VCaP (cell line): ENCODE measurements around the gene POR.

Experiments used
- H3K27ac ChIP-seq: fragments of 450-650 bp; 2 replicates; pipeline ENCODE4 v1.5.1; 2017
- CTCF ChIP-seq: fragments of 450-650 bp; conservative IDR thresholded peaks from 2 replicates; pipeline ENCODE4 v1.5.1; 2017; ENCODE audit warnings: mild to moderate bottlenecking, moderate library complexity

The POR gene

GRCh38 chr7:75988568-75989499 is 73.9 kb downstream of the POR start:
- no peak for TF ChIP-seq CTCF
- no peak overlapping the region for H3K27ac ChIP-seq

GRCh38 chr7:75989500-75990388 is 74.8 kb downstream of the POR start:
- no peak for TF ChIP-seq CTCF
- H3K27ac ChIP-seq = no peak overlapping the region

GRCh38 chr7:75991531-75992082 is 76.7 kb downstream of the POR start:
- no peak overlapping the region for H3K27ac ChIP-seq
- TF ChIP-seq CTCF = no peak

GRCh38 chr7:75992083-75992755 is 77.3 kb downstream of the POR start:
- no peak overlapping the region for H3K27ac ChIP-seq
- no peak for TF ChIP-seq CTCF

DNA sequence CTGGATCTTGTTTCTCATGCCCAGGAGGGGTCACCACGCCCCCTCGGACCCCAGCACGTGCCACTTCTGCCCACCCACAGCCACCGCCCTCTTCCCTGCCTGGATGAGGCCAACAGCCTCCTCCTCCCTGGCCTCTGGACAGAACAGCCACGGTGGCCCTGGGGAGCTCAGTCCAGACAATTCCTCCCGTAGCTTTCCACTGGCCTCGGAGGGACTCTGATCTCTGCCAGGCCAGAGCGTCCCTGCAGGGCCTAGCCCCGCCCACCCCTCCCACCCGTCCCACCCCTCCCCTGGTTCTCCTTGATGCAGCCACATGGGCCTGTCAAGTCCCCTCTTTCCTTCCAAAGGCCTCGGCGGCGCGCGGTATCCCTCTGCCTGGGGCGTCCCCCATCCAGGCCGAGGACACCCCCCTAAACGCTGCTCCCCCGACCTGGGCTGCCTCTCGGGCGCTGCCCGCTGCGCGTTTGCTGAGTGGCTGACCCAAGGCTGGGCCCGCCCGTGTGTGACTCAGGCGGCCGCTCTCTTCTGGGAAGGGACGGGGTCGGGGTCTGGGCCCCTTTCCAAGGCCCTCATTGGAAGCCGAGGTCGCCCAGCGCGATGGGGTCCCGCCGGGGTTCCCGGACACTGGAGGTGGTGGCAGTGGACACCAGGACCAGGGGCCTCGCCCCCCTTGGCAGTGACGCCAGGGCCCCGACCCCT is 78.9 kb downstream of the POR start:
- TF ChIP-seq CTCF = no peak
- peak overlapping the region; percentile 84 for H3K27ac ChIP-seq

DNA sequence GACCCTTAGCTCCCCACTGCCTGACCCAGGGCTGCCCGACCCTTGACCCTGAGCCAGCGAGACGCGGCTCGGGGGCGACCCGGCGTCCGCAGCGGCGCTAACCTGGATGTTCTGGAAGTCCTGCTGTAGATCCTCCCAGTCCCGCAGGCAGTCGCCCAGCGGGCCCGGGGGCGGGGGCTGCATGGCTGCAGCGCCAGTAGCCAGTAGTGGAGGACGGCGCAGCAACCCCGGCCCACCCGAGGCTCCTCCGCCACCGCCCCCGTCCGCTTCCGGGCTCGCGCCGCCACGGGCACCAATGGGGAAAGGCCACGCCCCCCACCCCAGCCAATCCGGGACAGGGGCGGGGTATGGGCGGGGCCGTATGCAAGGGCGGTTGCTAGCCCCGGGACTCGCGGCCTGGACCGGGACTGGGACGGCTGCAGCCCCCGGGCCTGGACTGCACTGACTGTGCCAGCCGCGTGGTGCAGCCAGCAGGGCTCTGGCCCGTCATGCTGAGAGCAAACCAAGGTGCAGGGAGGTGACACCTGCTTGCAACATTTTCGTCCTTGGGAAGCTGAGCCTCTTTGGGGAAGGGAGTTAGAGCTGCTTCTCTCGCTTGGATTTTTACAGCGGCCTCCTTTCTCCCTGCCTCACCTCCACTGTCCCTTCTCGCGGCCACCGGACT is 79.6 kb downstream of the POR start, which contains the start of gene TMEM120A:
Gene TMEM120A (minus strand): TSS at position 208 of the 664 bp plus-strand sequence. CDS start 25 bp downstream, at position 183.
- H3K27ac ChIP-seq = peak within 1 kb of the TSS; percentile 84

More for the DNA sequence above, 79.6 kb downstream of the POR start, which contains the start of gene TMEM120A:
- TF ChIP-seq CTCF = peak; percentile 45
